ENCODE measurements around the gene TNRC6C.

DNA sequence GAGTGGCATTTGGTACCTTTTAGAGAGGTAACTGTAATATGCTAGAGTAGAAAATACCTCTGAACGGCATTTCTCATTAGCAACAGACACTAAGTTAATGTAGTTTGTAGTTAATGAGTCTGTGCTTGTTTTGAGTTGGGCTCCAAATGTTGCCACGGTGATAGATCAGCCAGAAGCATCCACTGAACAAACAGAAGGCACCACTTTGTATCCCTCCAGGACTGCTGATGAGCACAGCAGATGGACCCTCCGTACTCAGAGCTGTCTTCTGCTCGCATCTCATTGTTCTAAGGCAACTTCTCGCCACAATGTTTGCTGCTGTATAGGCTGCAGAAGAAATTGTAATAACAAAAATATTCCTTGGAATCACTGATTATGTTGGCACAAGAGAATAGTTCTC is 56.1 kb downstream of the TNRC6C start:
- no peak for TF ChIP-seq CTCF (IDR thresholded peaks at IDR 0.05; ENCODE audit: poor library complexity)
- no peak for TF ChIP-seq EZH2 (IDR thresholded peaks at IDR 0.05; ENCODE audit: borderline replicate concordance)
- TF ChIP-seq EZH2phosphoT487 (IDR thresholded peaks at IDR 0.05; ENCODE audit: low read depth, severe bottlenecking, unreplicated experiment): no peak

Measured in hepatocyte (in vitro differentiated cells).